ENCODE measurements around the gene CLMP. TPM values are rescaled to one million over a fixed set of nuclear protein-coding genes. Genes with fewer than 3 reads are reported as not detected.

CLMP gene
- total RNA-seq, 3 donors from 2014 or later (not counting 1 experiment from before 2014, with no cell fraction given): 0.07 to 0.45 TPM; not detected in 1

- Histone ChIP-seq H3K27me3 (ENCODE audit: control insufficient read depth, insufficient read depth, low read length) (no peaks in the 10 kb centered on the region), H3K4me3 (ENCODE audit: low read length) (no peak overlapping the region), H3K9me3 (ENCODE audit: control insufficient read depth, insufficient read depth, low read length) (peaks cover 2% of the 10 kb centered on the region), H3K36me3 (ENCODE audit: control insufficient read depth, insufficient read depth, low read length) (no peaks in the 10 kb centered on the region), H3K4me1 (ENCODE audit: control insufficient read depth, insufficient read depth, low read length) (no peaks in the 10 kb centered on the region), H3K27ac (ENCODE audit: low read length) (no peak overlapping the region)
- peaks cover 11 to 40% of the 10 kb centered on the region in 2 donors for H3K27me3 Mint-ChIP-seq (ENCODE audit: low read depth in 2 of 2)
- no peak overlapping the region for H3K4me3 Mint-ChIP-seq
- no peak overlapping the region for H3K27ac Mint-ChIP-seq
- DNase-seq (no peak), ATAC-seq (no peak)
- no CpG with 5 or more reads among the region's 3 CpGs for whole genome bisulfite sequencing (ENCODE audit: insufficient coverage)
- intact Hi-C loops (cut with micrococcal nuclease): no loop called here
- peaks cover 6 to 7% of the 10 kb centered on the region in 2 donors for H3K4me1 Mint-ChIP-seq
- H3K9me3 Mint-ChIP-seq: peaks cover 0 to 3% of the 10 kb centered on the region in 2 donors
- H3K36me3 Mint-ChIP-seq: no peaks in the 10 kb centered on the region
- TF ChIP-seq CTCF (IDR thresholded peaks at IDR 0.05): no peak
Measured at GRCh38 chr11:123221584-123221983, 26.5 kb upstream of the CLMP start.

GRCh38 chr11:123221096-123221561 is 26.1 kb upstream of the CLMP start:
- H3K4me3 Mint-ChIP-seq: no peak overlapping the region
- Histone ChIP-seq H3K27ac (ENCODE audit: low read length) (no peak overlapping the region), H3K36me3 (ENCODE audit: control insufficient read depth, insufficient read depth, low read length) (no peaks in the 10 kb centered on the region), H3K4me1 (ENCODE audit: control insufficient read depth, insufficient read depth, low read length) (no peaks in the 10 kb centered on the region), H3K4me3 (ENCODE audit: low read length) (no peak overlapping the region), H3K27me3 (ENCODE audit: control insufficient read depth, insufficient read depth, low read length) (no peaks in the 10 kb centered on the region), H3K9me3 (ENCODE audit: control insufficient read depth, insufficient read depth, low read length) (peaks cover 2% of the 10 kb centered on the region)
- peaks cover 6 to 7% of the 10 kb centered on the region in 2 donors for H3K4me1 Mint-ChIP-seq
- DNase-seq (no peak), ATAC-seq (no peak)
- 91% methylated on average over 6 of the region's 6 CpGs for WGBS (ENCODE audit: insufficient coverage)
- no peak overlapping the region for H3K27ac Mint-ChIP-seq
- no peaks in the 10 kb centered on the region for H3K36me3 Mint-ChIP-seq
- intact Hi-C loops (cut with micrococcal nuclease): no loop called here
- peaks cover 0 to 3% of the 10 kb centered on the region in 2 donors for H3K9me3 Mint-ChIP-seq
- H3K27me3 Mint-ChIP-seq (ENCODE audit: low read depth in 2 of 2): peaks cover 9 to 36% of the 10 kb centered on the region in 2 donors
- no peak for TF ChIP-seq CTCF (IDR thresholded peaks at IDR 0.05)

GRCh38 chr11:123219066-123219690 is 24.1 kb upstream of the CLMP start:
- H3K4me1 Mint-ChIP-seq: peaks cover 6 to 7% of the 10 kb centered on the region in 2 donors
- H3K4me1 ChIP-seq (ENCODE audit: control insufficient read depth, insufficient read depth, low read length): no peaks in the 10 kb centered on the region
- H3K36me3 Mint-ChIP-seq: no peaks in the 10 kb centered on the region
- no peak overlapping the region for H3K4me3 Mint-ChIP-seq
- no peak for ATAC-seq
- no peaks in the 10 kb centered on the region for H3K27me3 ChIP-seq (ENCODE audit: control insufficient read depth, insufficient read depth, low read length)
- H3K27ac Mint-ChIP-seq: no peak overlapping the region
- H3K9me3 Mint-ChIP-seq: peaks cover 0 to 3% of the 10 kb centered on the region in 2 donors
- no peak for TF ChIP-seq CTCF (IDR thresholded peaks at IDR 0.05)
- intact Hi-C loops (cut with micrococcal nuclease): no loop called here
- WGBS (ENCODE audit: insufficient coverage): 90% methylated on average over 9 of the region's 9 CpGs
- DNase-seq: no peak
- peaks cover 2% of the 10 kb centered on the region for H3K9me3 ChIP-seq (ENCODE audit: control insufficient read depth, insufficient read depth, low read length)
- H3K27me3 Mint-ChIP-seq (ENCODE audit: low read depth in 2 of 2): peaks cover 3 to 22% of the 10 kb centered on the region in 2 donors
- H3K27ac ChIP-seq (ENCODE audit: low read length): no peak overlapping the region
- no peak overlapping the region for H3K4me3 ChIP-seq (ENCODE audit: low read length)
- no peaks in the 10 kb centered on the region for H3K36me3 ChIP-seq (ENCODE audit: control insufficient read depth, insufficient read depth, low read length)

GRCh38 chr11:123218451-123218850 is 23.4 kb upstream of the CLMP start:
- H3K4me1 ChIP-seq (ENCODE audit: control insufficient read depth, insufficient read depth, low read length): no peaks in the 10 kb centered on the region
- intact Hi-C loops (cut with micrococcal nuclease): no loop called here
- no peaks in the 10 kb centered on the region for H3K36me3 ChIP-seq (ENCODE audit: control insufficient read depth, insufficient read depth, low read length)
- no peak for TF ChIP-seq CTCF (IDR thresholded peaks at IDR 0.05)
- Mint-ChIP-seq H3K36me3 (no peaks in the 10 kb centered on the region), H3K4me1 (peaks cover 6 to 7% of the 10 kb centered on the region in 2 donors), H3K27me3 (ENCODE audit: low read depth in 2 of 2) (peaks cover 8 to 27% of the 10 kb centered on the region in 2 donors), H3K27ac (no peak overlapping the region), H3K4me3 (no peak overlapping the region), H3K9me3 (peaks cover 0 to 3% of the 10 kb centered on the region in 2 donors)
- H3K27ac ChIP-seq (ENCODE audit: low read length): no peak overlapping the region
- WGBS (ENCODE audit: insufficient coverage): 89% methylated on average over 5 of the region's 5 CpGs
- DNase-seq (no peak), ATAC-seq (no peak)
- H3K27me3 ChIP-seq (ENCODE audit: control insufficient read depth, insufficient read depth, low read length): no peaks in the 10 kb centered on the region
- H3K4me3 ChIP-seq (ENCODE audit: low read length): no peak overlapping the region
- H3K9me3 ChIP-seq (ENCODE audit: control insufficient read depth, insufficient read depth, low read length): peaks cover 2% of the 10 kb centered on the region

Data from natural killer cell (primary cell).